HAP-1 (cell line): Measurements from ENCODE around the gene NCAPG.

Experiments
- DNase-seq, 2 experiments: peaks; one replicate each; pipeline ENCODE4 v3.0.0-alpha.2; 2016 to 2020; ENCODE audit warnings: low spot score in 2 of 2
- H3K27me3 ChIP-seq: fragments of 250-450 bp; sonication (Bioruptor Pico); 2 replicates; pipeline ENCODE4 v1.5.1; 2020; ENCODE audit warnings: low read depth, mild to moderate bottlenecking, moderate library complexity
- H3K36me3 ChIP-seq: fragments of 250-450 bp; sonication (Bioruptor Pico); replicated peaks from 2 replicates; pipeline ENCODE4 v1.5.1; 2020; ENCODE audit warnings: mild to moderate bottlenecking
- H3K4me1 ChIP-seq: fragments of 250-450 bp; sonication (Bioruptor Pico); 2 replicates; pipeline ENCODE4 v1.5.1; 2020; ENCODE audit warnings: mild to moderate bottlenecking
- H3K4me3 ChIP-seq: fragments of 250-450 bp; sonication (Bioruptor Pico); 2 replicates; pipeline ENCODE4 v1.5.1; 2020; ENCODE audit warnings: mild to moderate bottlenecking, moderate library complexity
- H3K9me3 ChIP-seq: fragments of 250-450 bp; sonication (Bioruptor Pico); 2 replicates; pipeline ENCODE4 v1.5.1; 2020; ENCODE audit warnings: mild to moderate bottlenecking, moderate library complexity
- in situ Hi-C: fragments of 300-500 bp; cut with MboI; formaldehyde crosslinking; loops from 3 replicates; pipeline ENCODE4 v1.14.3; 2020; ENCODE audit warnings: low sequenced_read_pairs, inconsistent platforms, mixed read lengths

The NCAPG gene

GRCh38 chr4:17778431-17778830 is 32.3 kb upstream of the NCAPG start:
- Histone ChIP-seq H3K4me1 (no peaks in the 10 kb centered on the region), H3K4me3 (no peak overlapping the region), H3K36me3 (no peaks in the 10 kb centered on the region), H3K9me3 (no peaks in the 10 kb centered on the region), H3K27me3 (peaks cover 6% of the 10 kb centered on the region; the same call in 1 of the 2 replicates)
- no peak for DNase-seq
- in situ Hi-C loops = no loop called here

- H3K4me3 ChIP-seq = no peak overlapping the region
- no peaks in the 10 kb centered on the region for H3K9me3 ChIP-seq
- in situ Hi-C loops = no loop called here
- H3K27me3 ChIP-seq = peaks cover 6% of the 10 kb centered on the region; the same call in 1 of the 2 replicates
- DNase-seq = no peak
- H3K4me1 ChIP-seq = no peaks in the 10 kb centered on the region
- H3K36me3 ChIP-seq = no peaks in the 10 kb centered on the region
Observed at GRCh38 chr4:17780501-17781299, 30.1 kb upstream of the NCAPG start.

GRCh38 chr4:17781300-17782287 is 29.2 kb upstream of the NCAPG start, which contains the start of gene FAM184B:
Gene FAM184B, minus strand, starts transcription at chr4:17781621. Its CDS starts 322 bp downstream, at chr4:17781299.
- Histone ChIP-seq H3K4me1 (no peaks in the 10 kb centered on the region), H3K36me3 (no peaks in the 10 kb centered on the region), H3K27me3 (peaks cover 6% of the 10 kb centered on the region; the same call in 1 of the 2 replicates), H3K4me3 (no peak within 1 kb of the TSS), H3K9me3 (no peaks in the 10 kb centered on the region)
- in situ Hi-C loops = no loop called here
- DNase-seq = no peak

- in situ Hi-C loops = no loop called here
- no peak for DNase-seq
- Histone ChIP-seq H3K4me3 (no peak overlapping the region), H3K27me3 (no peaks in the 10 kb centered on the region), H3K9me3 (no peaks in the 10 kb centered on the region), H3K36me3 (no peaks in the 10 kb centered on the region), H3K4me1 (no peaks in the 10 kb centered on the region)
Observed at GRCh38 chr4:17785858-17786257, 24.9 kb upstream of the NCAPG start.

GRCh38 chr4:17786567-17786966 is 24.2 kb upstream of the NCAPG start:
- Histone ChIP-seq H3K9me3 (no peaks in the 10 kb centered on the region), H3K36me3 (no peaks in the 10 kb centered on the region), H3K27me3 (no peaks in the 10 kb centered on the region), H3K4me1 (no peaks in the 10 kb centered on the region), H3K4me3 (no peak overlapping the region)
- DNase-seq = no peak
- in situ Hi-C loops = no loop called here

GRCh38 chr4:17787315-17787714 is 23.5 kb upstream of the NCAPG start:
- no peaks in the 10 kb centered on the region for H3K4me1 ChIP-seq
- H3K27me3 ChIP-seq = no peaks in the 10 kb centered on the region
- H3K36me3 ChIP-seq = no peaks in the 10 kb centered on the region
- H3K9me3 ChIP-seq = no peaks in the 10 kb centered on the region
- no peak for DNase-seq
- H3K4me3 ChIP-seq = no peak overlapping the region
- in situ Hi-C loops = no loop called here

GRCh38 chr4:17788956-17789355 is 21.8 kb upstream of the NCAPG start:
- H3K27me3 ChIP-seq = no peaks in the 10 kb centered on the region
- H3K4me1 ChIP-seq = no peaks in the 10 kb centered on the region
- H3K4me3 ChIP-seq = no peak overlapping the region
- no peaks in the 10 kb centered on the region for H3K9me3 ChIP-seq
- in situ Hi-C loops = no loop called here
- DNase-seq = no peak
- H3K36me3 ChIP-seq = 0 out of 2 replicates have a peak, but pooled peaks cover 4% of the 10 kb centered on the region

- no peaks in the 10 kb centered on the region for H3K9me3 ChIP-seq
- in situ Hi-C loops = no loop called here
- H3K4me3 ChIP-seq = no peak overlapping the region
- H3K27me3 ChIP-seq = no peaks in the 10 kb centered on the region
- peaks cover 15% of the 10 kb centered on the region for H3K36me3 ChIP-seq
- DNase-seq = no peak
- no peaks in the 10 kb centered on the region for H3K4me1 ChIP-seq
Observed at GRCh38 chr4:17794730-17795129, 16.0 kb upstream of the NCAPG start.

- in situ Hi-C loops = no loop called here
- no peak for DNase-seq
- no peak overlapping the region for H3K4me3 ChIP-seq
- no peaks in the 10 kb centered on the region for H3K27me3 ChIP-seq
- no peaks in the 10 kb centered on the region for H3K4me1 ChIP-seq
- peaks cover 25% of the 10 kb centered on the region for H3K36me3 ChIP-seq
- no peaks in the 10 kb centered on the region for H3K9me3 ChIP-seq
Observed at GRCh38 chr4:17797808-17798207, 13.0 kb upstream of the NCAPG start.

GRCh38 chr4:17805580-17806155 is 5.1 kb upstream of the NCAPG start:
- Histone ChIP-seq H3K4me1 (peaks cover 24% of the 10 kb centered on the region), H3K36me3 (peaks cover 32% of the 10 kb centered on the region), H3K4me3 (no peak overlapping the region), H3K27me3 (no peaks in the 10 kb centered on the region), H3K9me3 (no peaks in the 10 kb centered on the region)
- in situ Hi-C loops = loop anchor here (25.0 kb wide), 1 partner anchor 218 kb away; the partner anchor contains the start of gene LAP3
- no peak for DNase-seq

- H3K4me3 ChIP-seq = peak overlapping the region; percentile 69
- in situ Hi-C loops = loop anchor here (25.0 kb wide), 1 partner anchor 220 kb away; the partner anchor contains the start of gene LAP3
- no peak for DNase-seq
- peaks cover 24% of the 10 kb centered on the region for H3K4me1 ChIP-seq
- no peaks in the 10 kb centered on the region for H3K9me3 ChIP-seq
- no peaks in the 10 kb centered on the region for H3K27me3 ChIP-seq
- peaks cover 28% of the 10 kb centered on the region for H3K36me3 ChIP-seq
Observed at GRCh38 chr4:17807446-17807845, 3.3 kb upstream of the NCAPG start.

- DNase-seq = no peak
- in situ Hi-C loops = loop anchor here (25.0 kb wide), 1 partner anchor 222 kb away; the partner anchor contains the start of gene LAP3
- Histone ChIP-seq H3K27me3 (no peaks in the 10 kb centered on the region), H3K4me3 (peak overlapping the region; percentile 69), H3K4me1 (peaks cover 24% of the 10 kb centered on the region), H3K36me3 (peaks cover 20% of the 10 kb centered on the region), H3K9me3 (no peaks in the 10 kb centered on the region)
Observed at GRCh38 chr4:17809667-17810066, 1.1 kb upstream of the NCAPG start.

- no peak for DNase-seq
- in situ Hi-C loops = loop anchor here (25.0 kb wide), 1 partner anchor 224 kb away; the partner anchor contains the start of gene LAP3
- peaks cover 33% of the 10 kb centered on the region for H3K36me3 ChIP-seq
- peaks cover 21% of the 10 kb centered on the region for H3K4me1 ChIP-seq
- H3K27me3 ChIP-seq = no peaks in the 10 kb centered on the region
- peak overlapping the region; percentile 69 for H3K4me3 ChIP-seq
- H3K9me3 ChIP-seq = no peaks in the 10 kb centered on the region
Observed at GRCh38 chr4:17811078-17811603, 362 bp downstream of the NCAPG start.
